ENCODE results near the gene UFM1.

- no peak for TF ChIP-seq POLR2AphosphoS5 (IDR thresholded peaks at IDR 0.05; ENCODE audit: borderline replicate concordance, low read depth, low read length)
- no peak for TF ChIP-seq EZH2 (IDR thresholded peaks at IDR 0.05)
Observed at GRCh38 chr13:38328699-38329098, 21.0 kb upstream of the UFM1 start.
